ENCODE results near the gene ASTN2.

Gene ASTN2

GRCh38 chr9:117303643-117304230, 111.1 kb downstream of the ASTN2 start:
- in situ Hi-C loops (cut with MboI; ENCODE audit: low sequenced_read_pairs): no loop called here

GRCh38 chr9:117302487-117302886, 112.4 kb downstream of the ASTN2 start:
- in situ Hi-C loops (cut with MboI; ENCODE audit: low sequenced_read_pairs): no loop called here

- in situ Hi-C loops (cut with MboI; ENCODE audit: low sequenced_read_pairs): no loop called here
Observed at GRCh38 chr9:117300371-117301110, 114.3 kb downstream of the ASTN2 start.

- in situ Hi-C loops (cut with MboI; ENCODE audit: low sequenced_read_pairs): no loop called here
Observed at GRCh38 chr9:117296453-117296852, 118.4 kb downstream of the ASTN2 start.

- in situ Hi-C loops (cut with MboI; ENCODE audit: low sequenced_read_pairs): no loop called here
Observed at GRCh38 chr9:117293206-117294114, 121.4 kb downstream of the ASTN2 start.

- in situ Hi-C loops (cut with MboI; ENCODE audit: low sequenced_read_pairs): no loop called here
Observed at GRCh38 chr9:117290856-117291622, 123.8 kb downstream of the ASTN2 start.

- in situ Hi-C loops (cut with MboI; ENCODE audit: low sequenced_read_pairs): no loop called here
Observed at GRCh38 chr9:117290306-117290840, 124.5 kb downstream of the ASTN2 start.

- in situ Hi-C loops (cut with MboI; ENCODE audit: low sequenced_read_pairs): no loop called here
Observed at GRCh38 chr9:117286245-117286644, 128.6 kb downstream of the ASTN2 start.

GRCh38 chr9:117284414-117284813, 130.4 kb downstream of the ASTN2 start:
- in situ Hi-C loops (cut with MboI; ENCODE audit: low sequenced_read_pairs): no loop called here

GRCh38 chr9:117282541-117282940, 132.3 kb downstream of the ASTN2 start:
- in situ Hi-C loops (cut with MboI; ENCODE audit: low sequenced_read_pairs): no loop called here

GRCh38 chr9:117278471-117279035, 136.3 kb downstream of the ASTN2 start:
- in situ Hi-C loops (cut with MboI; ENCODE audit: low sequenced_read_pairs): no loop called here

- in situ Hi-C loops (cut with MboI; ENCODE audit: low sequenced_read_pairs): no loop called here
Observed at GRCh38 chr9:117278020-117278419, 136.8 kb downstream of the ASTN2 start.

GRCh38 chr9:117276444-117276843, 138.4 kb downstream of the ASTN2 start:
- in situ Hi-C loops (cut with MboI; ENCODE audit: low sequenced_read_pairs): no loop called here

- in situ Hi-C loops (cut with MboI; ENCODE audit: low sequenced_read_pairs): no loop called here
Observed at GRCh38 chr9:117273612-117274011, 141.2 kb downstream of the ASTN2 start.

GRCh38 chr9:117268847-117269446, 145.9 kb downstream of the ASTN2 start:
- in situ Hi-C loops (cut with MboI; ENCODE audit: low sequenced_read_pairs): no loop called here

GRCh38 chr9:117266855-117267497, 147.9 kb downstream of the ASTN2 start:
- in situ Hi-C loops (cut with MboI; ENCODE audit: low sequenced_read_pairs): no loop called here

GRCh38 chr9:117265253-117265652, 149.6 kb downstream of the ASTN2 start:
- in situ Hi-C loops (cut with MboI; ENCODE audit: low sequenced_read_pairs): no loop called here

GRCh38 chr9:117258184-117258866, 156.5 kb downstream of the ASTN2 start:
- in situ Hi-C loops (cut with MboI; ENCODE audit: low sequenced_read_pairs): no loop called here

GRCh38 chr9:117253261-117253660, 161.6 kb downstream of the ASTN2 start:
- in situ Hi-C loops (cut with MboI; ENCODE audit: low sequenced_read_pairs): no loop called here
